GM18498 (cell line): ENCODE data around the gene BRPF1.

Experiments
- ATAC-seq: cut with Tn5 transposase; IDR thresholded peaks from one replicate; pipeline ENCODE4 v1.9.1; 2021; ENCODE audit warnings: mild to moderate bottlenecking, moderate library complexity; ENCODE audit not compliant: unreplicated experiment

The BRPF1 gene

GRCh38 chr3:9731206-9732079 lies at the start of gene BRPF1:
Gene BRPF1 (plus strand): TSS chr3:9731735. CDS start chr3:9734141, 2,406 bp downstream.
- peak; percentile 92 for ATAC-seq

GRCh38 chr3:9682096-9682495 lies 49.4 kb upstream of the BRPF1 start:
- no peak for ATAC-seq

GRCh38 chr3:9683426-9683825 lies 48.1 kb upstream of the BRPF1 start:
- no peak for ATAC-seq

GRCh38 chr3:9685216-9686049 lies 46.1 kb upstream of the BRPF1 start:
- no peak for ATAC-seq

- ATAC-seq = no peak
Measured at GRCh38 chr3:9686050-9686550, 45.4 kb upstream of the BRPF1 start.

GRCh38 chr3:9686703-9687102 lies 44.8 kb upstream of the BRPF1 start:
- no peak for ATAC-seq

GRCh38 chr3:9687514-9687913 lies 44.0 kb upstream of the BRPF1 start:
- no peak for ATAC-seq

- no peak for ATAC-seq
Measured at GRCh38 chr3:9688961-9689360, 42.6 kb upstream of the BRPF1 start.

GRCh38 chr3:9689757-9690156 lies 41.8 kb upstream of the BRPF1 start:
- no peak for ATAC-seq

- ATAC-seq = peak; percentile 95
Measured at GRCh38 chr3:9690451-9691450, 40.8 kb upstream of the BRPF1 start.

GRCh38 chr3:9691636-9692035 lies 39.9 kb upstream of the BRPF1 start:
- no peak for ATAC-seq

GRCh38 chr3:9692416-9692815 lies 39.1 kb upstream of the BRPF1 start:
- no peak for ATAC-seq

- ATAC-seq = no peak
Measured at GRCh38 chr3:9695345-9695744, 36.2 kb upstream of the BRPF1 start.

GRCh38 chr3:9695746-9696145 lies 35.8 kb upstream of the BRPF1 start:
- ATAC-seq = no peak

GRCh38 chr3:9696480-9697220 lies 34.9 kb upstream of the BRPF1 start:
- ATAC-seq = no peak

- ATAC-seq = no peak
Measured at GRCh38 chr3:9697892-9698291, 33.6 kb upstream of the BRPF1 start.

GRCh38 chr3:9698293-9698692 lies 33.2 kb upstream of the BRPF1 start:
- no peak for ATAC-seq

- ATAC-seq = no peak
Measured at GRCh38 chr3:9700536-9700935, 31.0 kb upstream of the BRPF1 start.

GRCh38 chr3:9701006-9701405 lies 30.5 kb upstream of the BRPF1 start:
- no peak for ATAC-seq

GRCh38 chr3:9701711-9702110 lies 29.8 kb upstream of the BRPF1 start:
- no peak for ATAC-seq
